HCT116 (cell line): Measurements from ENCODE around the gene CORO7. TPM values are rescaled to one million over a fixed set of nuclear protein-coding genes. Genes with fewer than 3 reads are reported as not detected.

ENCODE experiments used
- ATAC-seq: fragments of 200-7000 bp; cut with Tn5 transposase; 2 replicates; pipeline ENCODE4 v1.9.1; 2020; ENCODE audit warnings: mild to moderate bottlenecking, moderate library complexity
- BruUV-seq: library from RNA; stranded (reverse); fragments of 400-500 nt; replicated peaks from 2 replicates; lab custom pipeline; 2021; lab: Mats Ljungman, UMichigan
- CTCF ChIA-PET: fragments of 300-600 bp; sonication (Branson Sonifier 250); formaldehyde crosslinking; loops from one replicate; lab custom pipeline; 2021; ENCODE audit warnings: antibody characterized with exemption; lab: Charles Lee
- POLR2A ChIA-PET: fragments of 300-600, 350-600 bp; sonication (Branson Sonifier 250); formaldehyde crosslinking; loops from one replicate; lab custom pipeline; 2021; ENCODE audit warnings: antibody characterized with exemption; lab: Charles Lee
- RAD21 ChIA-PET, 2 experiments: fragments of 300-600 bp; sonication (Branson Sonifier 250); formaldehyde crosslinking; loops; one replicate each; lab custom pipeline; 2023; ENCODE audit warnings: low total read pairs in 2 of 2; ENCODE audit not compliant: uncharacterized antibody in 2 of 2, unreplicated experiment in 2 of 2, low non-redundant PET in 1 of 2; lab: Charles Lee
- DNase-seq: peaks from one replicate; pipeline ENCODE4 v3.0.0-alpha.2; 2010; ENCODE audit warnings: low read depth, low spot score
- H2AFZ ChIP-seq: fragments of 200-600 bp; shearing (Covaris generic), sonication (generic); 2 replicates; pipeline ENCODE4 v1.6.1; 2017; ENCODE audit warnings: low read depth, mixed run types, mixed read lengths, antibody characterized with exemption, low read length; ENCODE audit not compliant: poor library complexity, severe bottlenecking
- H3K27ac ChIP-seq: 2 replicates; pipeline ENCODE4 v1.5.1; 2012; ENCODE audit warnings: low read depth, low read length
- H3K27me3 ChIP-seq: fragments of 200-600 bp; sonication (generic); 2 replicates; pipeline ENCODE4 v1.6.1; 2016; ENCODE audit warnings: mixed run types, low read length, mixed read lengths; ENCODE audit not compliant: insufficient read depth
- H3K36me3 ChIP-seq, 2 experiments: fragments of 200-500 bp in 1 of 2; fragments of 200-600 bp in 1 of 2; sonication (Bioruptor generic) in 1 of 2; sonication (generic) in 1 of 2; 2 replicates each; pipeline versions ENCODE4 v1.5.1 to v1.6.1; 2014 to 2016; ENCODE audit warnings: low read length in 2 of 2, inconsistent platforms in 1 of 2, mixed read lengths in 1 of 2, mixed run types in 1 of 2; ENCODE audit not compliant: insufficient read depth in 2 of 2, control insufficient read depth in 1 of 2
- H3K4me1 ChIP-seq, 2 experiments: fragments of 200-600 bp in 1 of 2; sonication (generic) in 1 of 2; 2 replicates each; pipeline versions ENCODE4 v1.5.1 to v1.6.1; 2012 to 2017; ENCODE audit warnings: low read length in 2 of 2, inconsistent platforms in 1 of 2, mild to moderate bottlenecking in 1 of 2, mixed read lengths in 1 of 2, mixed run types in 1 of 2, moderate library complexity in 1 of 2; ENCODE audit not compliant: insufficient read depth in 2 of 2, control insufficient read depth in 1 of 2
- H3K4me2 ChIP-seq: fragments of 200-600 bp; sonication (generic); 2 replicates; pipeline ENCODE4 v1.6.1; 2017; ENCODE audit warnings: mixed run types, low read length, mixed read lengths
- H3K4me3 ChIP-seq, 2 experiments: fragments of 200-600 bp in 1 of 2; sonication (generic) in 1 of 2; replicated peaks in 1 of 2; 2 replicates each; pipeline ENCODE4 v1.5.1; 2011 to 2016; ENCODE audit warnings: low read length in 2 of 2, control low read depth in 1 of 2, low read depth in 1 of 2, mild to moderate bottlenecking in 1 of 2, mixed read lengths in 1 of 2, mixed run types in 1 of 2
- H3K79me2 ChIP-seq: fragments of 200-600 bp; sonication (generic); 2 replicates; pipeline ENCODE4 v1.6.1; 2017; ENCODE audit warnings: mild to moderate bottlenecking, mixed run types, low read length, moderate library complexity, mixed read lengths; ENCODE audit not compliant: insufficient read depth
- H3K9ac ChIP-seq: fragments of 200-600 bp; sonication (generic); 2 replicates; pipeline ENCODE4 v1.6.1; 2016; ENCODE audit warnings: low read length, mixed read lengths
- H3K9me2 ChIP-seq: fragments of 200-600 bp; sonication (generic), shearing (Covaris generic); 2 replicates; pipeline ENCODE4 v1.6.1; 2017; ENCODE audit warnings: mixed run types, mild to moderate bottlenecking, moderate library complexity; ENCODE audit not compliant: insufficient read depth
- H3K9me3 ChIP-seq, 2 experiments: fragments of 200-500 bp in 1 of 2; fragments of 200-600 bp in 1 of 2; sonication (Bioruptor generic) in 1 of 2; sonication (generic) in 1 of 2; 2 replicates each; pipeline ENCODE4 v1.6.1; 2014 to 2017; ENCODE audit warnings: low read length in 2 of 2, mixed read lengths in 2 of 2, inconsistent platforms in 1 of 2, low read depth in 1 of 2, mild to moderate bottlenecking in 1 of 2, mixed run types in 1 of 2, moderate library complexity in 1 of 2; ENCODE audit not compliant: control insufficient read depth in 1 of 2, insufficient read depth in 1 of 2
- H4K20me1 ChIP-seq: fragments of 200-600 bp; sonication (generic), shearing (Covaris generic); 2 replicates; pipeline ENCODE4 v1.6.1; 2017; ENCODE audit warnings: mixed run types, mild to moderate bottlenecking, moderate library complexity; ENCODE audit not compliant: insufficient read depth
- ATF3 ChIP-seq: IDR thresholded peaks from 2 replicates; pipeline ENCODE4 v1.6.1; 2012
- CEBPB ChIP-seq: IDR thresholded peaks from 2 replicates; pipeline ENCODE4 v1.6.1; 2012; ENCODE audit warnings: low read depth
- CTCF ChIP-seq, 3 experiments: fragments of 200-600 bp in 1 of 3; sonication (generic) in 1 of 3; IDR thresholded peaks in 2 of 3; conservative IDR thresholded peaks in 1 of 3; 2 replicates each; pipeline ENCODE4 v1.5.1; 2012 to 2017; ENCODE audit warnings: low read depth in 2 of 3, low read length in 2 of 3, antibody characterized with exemption in 1 of 3, borderline replicate concordance in 1 of 3, control low read depth in 1 of 3, mild to moderate bottlenecking in 1 of 3, mixed read lengths in 1 of 3, mixed run types in 1 of 3, moderate library complexity in 1 of 3; ENCODE audit not compliant: insufficient read depth in 1 of 3
- EZH2 ChIP-seq: fragments of 200-600 bp; sonication (generic); IDR thresholded peaks from 2 replicates; pipeline ENCODE4 v1.6.1; 2017; ENCODE audit warnings: antibody characterized with exemption, mixed run types
- MAX ChIP-seq: IDR thresholded peaks from 2 replicates; pipeline ENCODE4 v1.6.1; 2012
- POLR2A ChIP-seq: IDR thresholded peaks from 2 replicates; pipeline ENCODE4 v1.7.0; 2011; ENCODE audit warnings: borderline replicate concordance; ENCODE audit not compliant: insufficient read depth, insufficient read length; ENCODE audit errors: extremely low read depth
- POLR2AphosphoS5 ChIP-seq: IDR thresholded peaks from 2 replicates; pipeline ENCODE4 v1.6.1; 2011; ENCODE audit warnings: mild to moderate bottlenecking, low read depth, low read length, moderate library complexity
- SIN3A ChIP-seq: IDR thresholded peaks from 2 replicates; pipeline ENCODE4 v1.6.1; 2012; ENCODE audit warnings: low read depth
- SP1 ChIP-seq: IDR thresholded peaks from 2 replicates; pipeline ENCODE4 v1.6.1; 2012; ENCODE audit warnings: low read depth
- TCF7L2 ChIP-seq: IDR thresholded peaks from 2 replicates; pipeline ENCODE4 v1.7.0; 2011; ENCODE audit warnings: borderline replicate concordance, inconsistent platforms; ENCODE audit not compliant: insufficient read depth, insufficient read length; ENCODE audit errors: extremely low read depth
- YY1 ChIP-seq: IDR thresholded peaks from 2 replicates; pipeline ENCODE4 v1.6.1; 2011; ENCODE audit warnings: low read length, low read depth, moderate library complexity, mild to moderate bottlenecking; ENCODE audit not compliant: insufficient replicate concordance; ENCODE audit errors: extremely low read depth
- ZFX ChIP-seq: fragments of 450-650 bp; IDR thresholded peaks from 2 replicates; pipeline ENCODE4 v1.6.1; 2017
- intact Hi-C: fragments of 100-400 bp; cut with micrococcal nuclease; formaldehyde crosslinking; loops from 2 replicates; pipeline ENCODE4 v1.10.0; 2022
- total RNA-seq: library from RNA; stranded (reverse); gene quantifications from one replicate; pipeline ENCODE4 v1.2.1, GENCODE V29; 2021; ENCODE audit not compliant: unreplicated experiment

CORO7 gene
- total RNA-seq, 1 experiment from 2014 or later = 21.3 TPM

GRCh38 chr16:4371357-4372000 is 44.9 kb downstream of the CORO7 start, which contains the start of gene VASN:
Gene VASN, plus strand, starts transcription at chr16:4371848. Its CDS starts 9,030 bp downstream, at chr16:4380878.
- RAD21 ChIA-PET = no interaction called here
- H3K4me3 ChIP-seq = peak within 1 kb of the TSS; percentile 58 to 80
- H3K9me3 ChIP-seq = no peaks in the 10 kb centered on the region
- H3K9me2 ChIP-seq = no peaks in the 10 kb centered on the region
- TF ChIP-seq TCF7L2 (no peak), SIN3A (no peak), SP1 (peak; percentile 27; the same call in 1 of the 2 replicates), MAX (peak; percentile 29; the same call in 1 of the 2 replicates), ATF3 (no peak), CEBPB (no peak), EZH2 (no peak), CTCF (IDR thresholded peaks at IDR 0.05 in 2 of 3, conservative IDR thresholded peaks at IDR 0.05 in 1 of 3; ENCODE audit: borderline replicate concordance in 1 of 3, insufficient read depth in 1 of 3, low read depth in 2 of 3, low read length in 2 of 3) (no peak), YY1 (peak; percentile 25), ZFX (no peak), POLR2A (peak; percentile 86), POLR2AphosphoS5 (peak; percentile 98)
- no peaks in the 10 kb centered on the region for H3K36me3 ChIP-seq
- DNase-seq (peak; percentile 40), ATAC-seq (peak; percentile 83)
- intact Hi-C loops = no loop called here
- peaks cover 44 to 83% of the 10 kb centered on the region in 2 experiments for H3K4me1 ChIP-seq
- peak within 1 kb of the TSS; percentile 72; the same call in 1 of the 2 replicates for H3K27ac ChIP-seq
- H2AFZ ChIP-seq = no peak within 1 kb of the TSS
- CTCF ChIA-PET = interaction anchor here (0.7 kb wide), 1 partner anchor 31 kb away, joined by 3 read pairs; no protein-coding TSS in a partner anchor
- no peaks in the 10 kb centered on the region for H4K20me1 ChIP-seq
- H3K27me3 ChIP-seq = no peaks in the 10 kb centered on the region
- peak within 1 kb of the TSS; percentile 70 for H3K9ac ChIP-seq
- no TSS peak for BruUV-seq
- H3K4me2 ChIP-seq = peak within 1 kb of the TSS; percentile 99
- H3K79me2 ChIP-seq = peaks cover 17% of the 10 kb centered on the region; the same call in 1 of the 2 replicates
- POLR2A ChIA-PET = no interaction called here
